Stimulated activated CD8-positive, alpha-beta memory T cell treated with anti-CD3 and anti-CD28 coated beads, Interleukin-2, amount 100 ng/mL, for 48 hours (primary cell): ENCODE data around the gene CRMP1.

Source experiments
- DNase-seq, 2 donors: peaks; one replicate each; pipeline ENCODE4 v3.0.0-alpha.2; 2020; ENCODE audit warnings: low read depth in 2 of 2

The CRMP1 gene

GRCh38 chr4:5919571-5919970, 26.7 kb upstream of the CRMP1 start:
- no peak for DNase-seq

DNA sequence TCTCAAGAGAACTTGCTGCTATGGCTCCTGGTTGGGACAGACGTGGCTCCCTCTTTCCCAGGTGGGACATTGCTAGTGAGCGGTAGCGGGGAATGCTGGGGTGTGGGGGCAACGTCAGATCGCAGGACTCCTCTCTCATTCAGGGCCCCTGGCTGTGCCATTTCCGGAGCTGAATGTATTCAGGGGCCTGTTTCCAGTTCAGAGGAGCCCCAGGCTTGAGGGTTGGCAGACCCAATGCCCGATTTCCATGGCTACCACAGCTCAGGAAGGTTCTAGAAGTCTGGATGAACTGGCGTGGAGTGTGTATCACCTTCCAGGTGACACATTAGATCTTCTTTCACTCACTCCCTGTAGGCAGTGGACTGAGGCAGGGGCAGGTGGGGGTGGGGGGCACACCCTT, 26.2 kb upstream of the CRMP1 start:
- no peak for DNase-seq

- no peak for DNase-seq
Observed at GRCh38 chr4:5918331-5918985, 25.6 kb upstream of the CRMP1 start.

- no peak for DNase-seq
Observed at GRCh38 chr4:5917672-5918071, 24.8 kb upstream of the CRMP1 start.

DNA sequence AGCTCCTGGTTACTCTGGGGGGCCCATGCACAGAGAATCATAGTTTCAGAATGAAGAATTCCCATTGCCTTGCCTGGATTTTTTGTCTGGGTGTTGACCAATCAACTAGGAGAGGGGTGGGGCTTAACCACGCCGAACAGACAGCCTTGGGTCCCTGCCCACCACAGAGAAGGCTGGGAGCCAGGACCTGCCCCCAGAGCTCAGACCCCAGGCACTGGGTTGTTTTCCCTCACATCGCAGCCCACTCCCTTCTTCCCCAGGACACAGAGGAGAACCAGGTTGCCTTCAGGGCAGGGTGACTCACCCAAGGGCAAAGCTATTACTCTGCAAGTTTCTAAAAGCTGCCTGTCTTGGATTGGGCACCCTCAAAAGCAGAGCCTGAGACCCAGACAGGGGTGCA, 23.3 kb upstream of the CRMP1 start:
- DNase-seq: no peak

DNA sequence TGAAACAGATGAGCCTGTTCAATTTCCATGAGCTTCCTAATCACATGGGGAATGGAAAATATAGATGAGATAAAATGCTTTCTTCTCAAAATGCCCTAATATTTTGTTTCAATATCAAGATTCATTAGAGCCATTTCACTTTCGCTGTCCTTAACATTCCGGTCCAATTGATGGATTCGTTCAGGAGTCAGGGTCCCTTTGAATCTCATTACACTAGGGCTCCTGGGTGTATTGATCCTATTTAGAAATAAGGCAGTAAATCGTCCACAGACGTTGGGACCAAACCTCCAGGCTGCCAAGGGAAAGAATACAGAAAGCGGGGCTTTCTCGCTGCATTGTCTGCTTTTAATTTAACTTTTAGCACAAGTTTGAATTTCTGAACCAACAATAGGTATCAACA, 20.6 kb upstream of the CRMP1 start:
- DNase-seq: no peak

GRCh38 chr4:5912614-5913019, 19.7 kb upstream of the CRMP1 start:
- no peak for DNase-seq

GRCh38 chr4:5908876-5909427, 16.1 kb upstream of the CRMP1 start:
- no peak for DNase-seq

DNA sequence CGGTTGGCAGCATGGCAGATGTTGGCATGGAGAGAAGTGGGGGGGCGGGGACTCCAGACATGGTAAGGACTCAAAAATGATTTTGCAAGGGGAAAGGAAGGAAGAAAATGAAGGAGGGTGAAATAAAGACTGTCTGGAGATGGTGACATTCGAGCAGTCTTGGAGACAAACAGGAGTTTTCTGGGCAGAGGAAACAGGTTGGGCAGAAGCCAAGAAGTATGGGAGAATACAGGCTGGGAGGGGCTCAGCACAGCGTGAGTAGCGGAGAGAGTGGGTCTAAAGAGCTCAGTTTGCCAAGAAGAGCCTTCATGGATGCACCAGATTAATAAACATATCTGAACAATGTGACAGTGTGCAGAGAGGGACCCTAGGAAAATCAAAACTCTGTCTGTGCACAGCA, 13.3 kb upstream of the CRMP1 start:
- DNase-seq: no peak

DNA sequence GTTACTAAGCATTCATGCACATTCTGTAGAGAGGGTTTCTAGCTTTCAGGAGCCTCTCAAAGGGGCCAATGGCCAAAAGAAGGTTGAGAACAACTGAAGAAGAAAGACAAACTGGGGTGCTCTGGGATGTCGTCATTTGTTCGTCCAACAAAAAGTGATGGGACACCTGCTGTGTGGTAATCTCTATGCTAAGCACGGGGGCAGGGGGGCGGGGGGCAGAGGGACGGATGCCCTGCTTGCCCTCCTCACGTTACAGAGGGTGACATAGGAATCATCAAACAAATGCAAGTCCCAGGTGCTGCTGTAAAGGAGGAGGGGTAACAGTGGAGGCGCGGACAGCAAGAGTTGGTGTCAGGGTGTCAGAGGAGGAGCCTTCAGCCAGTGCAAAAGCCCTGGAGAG, 12.8 kb upstream of the CRMP1 start:
- DNase-seq: no peak

DNA sequence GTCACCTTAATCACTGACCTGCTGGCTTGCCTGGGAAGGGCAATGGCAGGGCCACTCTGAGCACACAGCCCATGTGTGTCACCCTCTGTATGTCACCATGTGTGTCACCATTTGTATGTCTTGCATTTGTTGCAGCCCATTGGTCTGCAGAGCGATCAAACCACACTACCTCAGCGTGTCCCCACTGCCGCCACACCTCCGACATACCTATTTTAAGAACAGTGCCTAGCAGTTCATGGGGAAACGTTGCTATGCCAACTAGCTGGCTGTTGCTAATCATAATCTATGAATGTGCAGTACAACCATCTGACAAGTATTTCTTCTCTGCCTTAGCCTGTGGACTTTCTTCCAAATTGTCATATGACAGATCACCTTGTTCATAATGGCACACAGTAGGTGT, 8.0 kb upstream of the CRMP1 start:
- DNase-seq: no peak

GRCh38 chr4:5899881-5900280, 7.0 kb upstream of the CRMP1 start:
- no peak for DNase-seq

DNA sequence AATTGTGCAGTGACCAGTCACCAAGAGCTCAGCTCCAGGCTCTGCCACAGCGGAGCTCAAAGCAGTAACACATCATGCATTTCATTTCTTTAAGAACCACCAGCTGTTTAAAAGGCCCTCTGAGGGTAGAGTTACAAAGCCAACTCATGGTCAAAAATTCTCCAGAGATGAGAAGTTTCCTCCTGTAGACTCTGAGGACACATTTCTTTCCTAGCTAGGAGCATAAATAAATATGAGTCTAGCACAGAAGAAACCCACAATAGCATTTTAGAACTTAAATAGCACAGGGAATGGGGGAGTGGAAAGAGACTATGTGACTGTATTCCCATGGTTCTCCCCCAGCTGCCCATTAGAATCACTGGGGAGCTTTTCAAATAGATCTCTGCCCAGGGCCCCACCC, 6.5 kb upstream of the CRMP1 start:
- DNase-seq: no peak

DNA sequence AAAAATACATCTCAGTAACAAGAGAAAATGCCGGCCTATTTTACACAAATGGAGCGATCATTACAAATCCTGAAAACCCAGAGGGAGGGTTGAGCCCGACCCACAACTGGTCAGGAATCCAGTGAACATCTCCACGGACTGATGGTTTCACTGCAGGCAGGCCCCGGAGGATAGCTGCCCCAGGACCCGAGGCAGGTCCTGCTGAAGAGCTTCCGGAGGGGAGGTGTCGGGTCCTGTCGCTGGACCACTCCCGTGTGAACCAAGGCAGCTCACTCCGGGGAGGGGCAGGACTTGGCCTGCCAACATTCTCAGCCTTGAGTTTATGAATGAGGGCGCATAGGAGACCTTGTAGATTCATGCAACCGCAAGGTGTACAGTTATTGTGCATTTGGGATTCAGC, 4.8 kb upstream of the CRMP1 start:
- no peak for DNase-seq

DNA sequence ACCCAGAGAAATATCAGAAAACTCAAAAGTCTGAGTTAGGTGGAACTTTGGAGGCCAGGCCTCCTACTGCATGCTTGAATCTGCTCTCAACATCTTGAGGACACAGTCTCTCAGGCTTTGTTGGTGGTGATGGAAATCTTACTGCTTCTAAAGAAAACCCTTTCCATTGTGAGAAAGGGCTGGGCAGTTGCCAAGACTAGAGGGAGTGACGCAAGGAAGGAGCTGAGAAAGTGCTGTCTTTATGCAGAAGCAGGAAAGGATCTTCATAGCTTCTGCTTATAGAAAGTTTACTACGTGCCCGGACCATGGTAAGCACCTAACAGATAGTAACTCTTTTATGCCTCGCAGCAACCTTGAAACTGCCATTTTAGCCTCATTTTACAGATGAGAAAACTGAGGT, 2.4 kb upstream of the CRMP1 start:
- DNase-seq: no peak

- DNase-seq: no peak
Observed at GRCh38 chr4:5894266-5894665, 1.4 kb upstream of the CRMP1 start.

- DNase-seq: no peak
Observed at GRCh38 chr4:5893591-5893990, 705 bp upstream of the CRMP1 start.

DNA sequence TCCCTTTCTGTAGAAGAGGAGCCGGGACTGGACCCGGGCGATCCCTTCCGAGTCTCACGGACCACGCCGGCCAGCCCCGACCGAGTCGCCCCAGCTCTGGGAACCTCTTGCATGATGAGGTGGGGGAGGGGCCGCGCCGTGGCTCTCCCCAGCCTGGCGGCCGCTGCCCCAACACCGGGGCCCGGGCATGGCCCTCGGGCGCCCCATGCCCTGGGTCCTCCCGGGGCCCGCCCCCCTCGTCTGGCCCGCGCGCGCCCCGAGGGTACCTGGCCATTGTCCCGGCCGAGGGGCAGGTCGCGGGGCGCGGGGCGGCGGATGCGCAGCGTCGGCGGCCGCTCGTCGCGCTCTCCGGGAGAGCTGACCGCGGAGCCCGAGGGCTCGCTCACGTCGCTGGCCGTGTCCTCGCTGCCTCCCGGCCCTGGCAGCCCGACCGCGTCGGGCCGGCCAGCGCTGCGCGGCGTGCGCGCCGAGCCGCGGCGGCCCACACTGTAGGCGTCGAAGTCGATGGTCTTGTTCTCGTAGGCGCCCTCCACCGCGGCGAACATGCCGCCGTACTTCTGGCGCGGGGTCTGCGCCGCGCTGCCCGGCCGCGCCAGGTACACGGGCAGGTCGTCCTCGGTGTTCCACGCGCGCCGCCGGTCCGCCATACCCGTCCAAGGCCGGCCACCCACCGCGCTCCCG, 423 bp downstream of the CRMP1 start:
- DNase-seq: no peak

- no peak for DNase-seq
Observed at GRCh38 chr4:5891563-5892322, 1.1 kb downstream of the CRMP1 start.

GRCh38 chr4:5890063-5890727, 2.7 kb downstream of the CRMP1 start:
- no peak for DNase-seq

- DNase-seq: no peak
Observed at GRCh38 chr4:5889002-5889696, 3.7 kb downstream of the CRMP1 start.
